ENCODE measurements around the gene DPEP1. TPM values are rescaled to one million over a fixed set of nuclear protein-coding genes. Genes with fewer than 3 reads are reported as not detected.
A peak's percentile ranks its signal among the peaks of the same experiment; 100 is the strongest.

The DPEP1 gene
- 0.36 to 0.47 TPM (median 0.38 TPM) in 3 replicates for total RNA-seq

DNA sequence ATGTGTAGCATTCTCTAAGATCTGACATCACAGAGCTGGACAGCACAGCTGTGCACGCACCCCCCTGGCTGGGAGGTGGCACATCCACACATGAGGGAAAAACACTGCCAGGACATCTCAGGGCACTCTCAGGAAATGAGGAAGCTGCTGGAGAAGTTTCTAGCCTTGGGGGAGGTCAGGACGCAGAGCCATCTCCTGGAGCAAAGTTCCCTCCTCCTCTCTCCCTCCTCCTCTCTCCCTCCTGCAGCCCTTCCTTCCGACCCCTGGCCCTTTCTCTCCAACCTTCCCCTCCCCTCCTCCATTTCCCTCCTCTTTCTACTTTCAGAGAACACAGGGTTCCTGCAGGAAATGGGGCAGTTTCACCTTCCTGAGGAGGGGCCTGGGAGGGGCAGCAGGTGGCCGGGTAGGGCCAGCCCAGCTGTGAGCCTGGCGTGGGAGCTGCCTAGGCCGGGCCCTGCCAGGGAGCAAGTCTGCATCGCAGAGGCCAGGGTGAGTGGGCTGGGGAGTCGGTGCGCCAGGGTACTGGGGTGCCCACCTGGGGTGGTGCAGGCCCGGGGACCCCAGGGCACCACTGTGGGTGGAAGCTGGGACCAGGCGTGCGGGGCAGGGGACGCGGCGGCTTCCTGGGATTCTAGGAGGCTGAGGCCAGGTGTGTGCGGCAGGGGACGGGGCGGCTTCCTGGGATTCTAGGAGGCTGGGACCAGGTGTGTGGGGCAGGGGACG, at the start of gene DPEP1:
Gene DPEP1, plus strand, starts transcription at position 412 of the 723 bp plus-strand sequence. CDS start 16,769 bp downstream, outside the sequence.
- DNase-seq (ENCODE audit: low spot score in 2 of 2, unreplicated experiment in 2 of 2): no peak
- Mint-ChIP-seq H3K9me3 (no peaks in the 10 kb centered on the region), H3K4me3 (no peak within 1 kb of the TSS)

GRCh38 chr16:89564476-89565255, 48.8 kb upstream of the DPEP1 start:
- TF ChIP-seq, protein P1, sequence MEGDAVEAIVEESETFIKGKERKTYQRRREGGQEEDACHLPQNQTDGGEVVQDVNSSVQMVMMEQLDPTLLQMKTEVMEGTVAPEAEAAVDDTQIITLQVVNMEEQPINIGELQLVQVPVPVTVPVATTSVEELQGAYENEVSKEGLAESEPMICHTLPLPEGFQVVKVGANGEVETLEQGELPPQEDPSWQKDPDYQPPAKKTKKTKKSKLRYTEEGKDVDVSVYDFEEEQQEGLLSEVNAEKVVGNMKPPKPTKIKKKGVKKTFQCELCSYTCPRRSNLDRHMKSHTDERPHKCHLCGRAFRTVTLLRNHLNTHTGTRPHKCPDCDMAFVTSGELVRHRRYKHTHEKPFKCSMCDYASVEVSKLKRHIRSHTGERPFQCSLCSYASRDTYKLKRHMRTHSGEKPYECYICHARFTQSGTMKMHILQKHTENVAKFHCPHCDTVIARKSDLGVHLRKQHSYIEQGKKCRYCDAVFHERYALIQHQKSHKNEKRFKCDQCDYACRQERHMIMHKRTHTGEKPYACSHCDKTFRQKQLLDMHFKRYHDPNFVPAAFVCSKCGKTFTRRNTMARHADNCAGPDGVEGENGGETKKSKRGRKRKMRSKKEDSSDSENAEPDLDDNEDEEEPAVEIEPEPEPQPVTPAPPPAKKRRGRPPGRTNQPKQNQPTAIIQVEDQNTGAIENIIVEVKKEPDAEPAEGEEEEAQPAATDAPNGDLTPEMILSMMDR (IDR thresholded peaks at IDR 0.05; ENCODE audit: unreplicated experiment): no peak
- Mint-ChIP-seq H3K4me1 (peaks cover 42% of the 10 kb centered on the region), H3K9me3 (no peaks in the 10 kb centered on the region), H3K36me3 (peaks cover 17% of the 10 kb centered on the region), H3K27ac (peak overlapping the region; percentile 34), H3K4me3 (no peak overlapping the region), H3K27me3 (ENCODE audit: low read depth) (peaks cover 2% of the 10 kb centered on the region)
- no peak for DNase-seq (ENCODE audit: low spot score in 2 of 2, unreplicated experiment in 2 of 2)

More for the DNA sequence above, at the start of gene DPEP1:
- H3K4me1 Mint-ChIP-seq: peaks cover 8% of the 10 kb centered on the region
- H3K36me3 Mint-ChIP-seq: no peaks in the 10 kb centered on the region
- TF ChIP-seq, protein P1 (IDR thresholded peaks at IDR 0.05; ENCODE audit: unreplicated experiment): no peak
- H3K27ac Mint-ChIP-seq: peak within 1 kb of the TSS; percentile 44
- H3K27me3 Mint-ChIP-seq (ENCODE audit: low read depth): peaks cover 3% of the 10 kb centered on the region

DNA sequence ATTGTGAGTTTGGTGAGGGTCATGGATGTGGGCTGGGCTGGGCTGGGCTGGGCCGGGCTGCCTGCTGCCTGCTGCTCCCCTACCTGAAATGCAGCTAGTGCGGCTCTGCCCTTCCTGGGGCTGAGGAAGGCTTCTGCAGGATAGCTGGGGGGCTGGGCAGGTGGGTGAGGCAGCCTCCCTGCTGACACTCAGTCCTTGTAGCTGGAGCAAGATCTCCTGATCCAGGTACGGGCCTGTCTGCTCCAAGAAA, 48.3 kb upstream of the DPEP1 start:
- H3K4me1 Mint-ChIP-seq: peaks cover 38% of the 10 kb centered on the region

GRCh38 chr16:89565506-89566372, 47.7 kb upstream of the DPEP1 start:
- H3K27ac Mint-ChIP-seq: peak overlapping the region; percentile 59
- H3K4me3 Mint-ChIP-seq: peak overlapping the region; percentile 54
- H3K36me3 Mint-ChIP-seq: peaks cover 17% of the 10 kb centered on the region
- peaks cover 37% of the 10 kb centered on the region for H3K4me1 Mint-ChIP-seq
- peak in 1 of 2 experiments; percentile 60 for DNase-seq (ENCODE audit: low spot score in 2 of 2, unreplicated experiment in 2 of 2)
- TF ChIP-seq, protein P1 (IDR thresholded peaks at IDR 0.05; ENCODE audit: unreplicated experiment): peak; percentile 40
- peaks cover 9% of the 10 kb centered on the region for H3K27me3 Mint-ChIP-seq (ENCODE audit: low read depth)
- H3K9me3 Mint-ChIP-seq: no peaks in the 10 kb centered on the region

More for the DNA sequence above, 48.3 kb upstream of the DPEP1 start:
- H3K27ac Mint-ChIP-seq: no peak overlapping the region
- H3K36me3 Mint-ChIP-seq: peaks cover 17% of the 10 kb centered on the region
- peak overlapping the region; percentile 54 for H3K4me3 Mint-ChIP-seq
- TF ChIP-seq, protein P1 (IDR thresholded peaks at IDR 0.05; ENCODE audit: unreplicated experiment): no peak
- no peak for DNase-seq (ENCODE audit: low spot score in 2 of 2, unreplicated experiment in 2 of 2)
- H3K27me3 Mint-ChIP-seq (ENCODE audit: low read depth): peaks cover 6% of the 10 kb centered on the region
- H3K9me3 Mint-ChIP-seq: no peaks in the 10 kb centered on the region
